ENCODE results near the gene TNF. TPM values are rescaled to one million over a fixed set of nuclear protein-coding genes. Genes with fewer than 3 reads are reported as not detected.
A peak's percentile ranks its signal among the peaks of the same experiment; 100 is the strongest.

Gene TNF
- total RNA-seq, 1 donor from 2014 or later = 14.2 TPM

DNA sequence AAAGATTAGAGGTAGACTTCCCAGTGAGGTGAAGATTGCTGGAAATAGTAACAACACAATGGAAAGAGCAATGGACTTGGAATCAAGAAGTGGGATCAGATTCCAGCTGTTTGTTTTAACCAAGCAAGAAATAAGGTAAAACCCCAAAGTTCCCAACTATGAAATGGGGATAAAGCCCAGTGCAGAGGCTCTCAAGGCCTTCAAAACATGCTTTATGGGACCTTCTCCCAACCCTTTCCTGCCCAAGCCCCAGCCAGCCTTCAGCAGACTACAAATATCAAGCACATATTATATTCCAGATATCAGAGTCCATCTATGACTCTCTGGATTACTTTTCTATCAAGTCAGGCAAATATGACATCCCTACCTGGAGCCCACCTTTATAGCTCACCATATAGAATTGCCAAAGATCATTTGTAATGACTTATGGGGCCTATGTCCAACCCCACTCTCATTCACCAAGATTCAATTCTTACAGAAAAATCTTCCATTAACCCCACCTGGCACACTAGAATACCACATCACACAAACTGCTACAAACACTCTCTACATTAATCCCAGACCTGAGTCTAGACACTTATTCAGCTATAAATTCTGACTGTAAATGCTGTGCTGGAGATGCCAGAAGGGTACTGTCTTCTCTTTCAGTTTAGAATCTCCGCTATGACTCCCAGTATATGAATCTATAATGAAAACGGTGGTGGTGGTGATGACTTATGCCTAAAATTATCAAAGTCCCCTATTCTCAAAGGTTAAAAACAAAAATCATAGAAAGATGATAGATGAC, 39.6 kb upstream of the TNF start:
- DNase-seq (ENCODE audit: low read depth) = no peak
- TF ChIP-seq, protein P1, sequence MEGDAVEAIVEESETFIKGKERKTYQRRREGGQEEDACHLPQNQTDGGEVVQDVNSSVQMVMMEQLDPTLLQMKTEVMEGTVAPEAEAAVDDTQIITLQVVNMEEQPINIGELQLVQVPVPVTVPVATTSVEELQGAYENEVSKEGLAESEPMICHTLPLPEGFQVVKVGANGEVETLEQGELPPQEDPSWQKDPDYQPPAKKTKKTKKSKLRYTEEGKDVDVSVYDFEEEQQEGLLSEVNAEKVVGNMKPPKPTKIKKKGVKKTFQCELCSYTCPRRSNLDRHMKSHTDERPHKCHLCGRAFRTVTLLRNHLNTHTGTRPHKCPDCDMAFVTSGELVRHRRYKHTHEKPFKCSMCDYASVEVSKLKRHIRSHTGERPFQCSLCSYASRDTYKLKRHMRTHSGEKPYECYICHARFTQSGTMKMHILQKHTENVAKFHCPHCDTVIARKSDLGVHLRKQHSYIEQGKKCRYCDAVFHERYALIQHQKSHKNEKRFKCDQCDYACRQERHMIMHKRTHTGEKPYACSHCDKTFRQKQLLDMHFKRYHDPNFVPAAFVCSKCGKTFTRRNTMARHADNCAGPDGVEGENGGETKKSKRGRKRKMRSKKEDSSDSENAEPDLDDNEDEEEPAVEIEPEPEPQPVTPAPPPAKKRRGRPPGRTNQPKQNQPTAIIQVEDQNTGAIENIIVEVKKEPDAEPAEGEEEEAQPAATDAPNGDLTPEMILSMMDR (conservative IDR thresholded peaks at IDR 0.05; ENCODE audit: low read depth, low read length) = no peak

DNA sequence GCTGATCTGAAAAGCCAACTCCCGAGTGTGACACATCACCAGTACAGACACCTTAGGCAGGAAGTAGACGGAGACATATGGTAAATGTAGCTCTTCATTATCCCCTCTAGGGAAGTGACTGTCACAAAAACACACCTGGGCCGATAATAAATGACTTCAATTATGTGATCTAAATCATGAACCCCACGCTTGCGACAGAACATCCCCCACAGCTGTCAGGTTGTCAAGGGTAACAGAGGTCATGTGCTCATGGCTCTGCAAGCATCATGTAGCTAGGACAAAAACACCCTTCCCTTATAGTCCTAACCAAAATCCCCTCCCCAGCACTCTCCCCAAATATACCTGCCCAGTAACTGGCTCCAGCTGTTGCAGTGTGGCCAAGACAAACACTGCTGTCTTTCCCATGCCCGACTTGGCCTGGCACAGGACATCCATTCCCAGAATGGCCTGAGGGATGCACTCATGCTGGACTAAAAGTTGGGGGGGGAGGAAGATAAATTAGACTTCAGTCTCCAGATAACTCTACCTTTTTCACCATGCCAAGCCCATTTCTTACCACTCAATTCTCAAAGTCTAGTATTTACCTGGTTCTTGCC, 36.5 kb upstream of the TNF start:
- TF ChIP-seq, protein P1 (conservative IDR thresholded peaks at IDR 0.05; ENCODE audit: low read depth, low read length) = no peak
- DNase-seq (ENCODE audit: low read depth) = no peak
- peak overlapping the region; percentile 84 for H3K4me3 ChIP-seq (ENCODE audit: low read depth, low read length)

More for the DNA sequence above, 39.6 kb upstream of the TNF start:
- H3K4me3 ChIP-seq (ENCODE audit: low read depth, low read length) = no peak overlapping the region

DNA sequence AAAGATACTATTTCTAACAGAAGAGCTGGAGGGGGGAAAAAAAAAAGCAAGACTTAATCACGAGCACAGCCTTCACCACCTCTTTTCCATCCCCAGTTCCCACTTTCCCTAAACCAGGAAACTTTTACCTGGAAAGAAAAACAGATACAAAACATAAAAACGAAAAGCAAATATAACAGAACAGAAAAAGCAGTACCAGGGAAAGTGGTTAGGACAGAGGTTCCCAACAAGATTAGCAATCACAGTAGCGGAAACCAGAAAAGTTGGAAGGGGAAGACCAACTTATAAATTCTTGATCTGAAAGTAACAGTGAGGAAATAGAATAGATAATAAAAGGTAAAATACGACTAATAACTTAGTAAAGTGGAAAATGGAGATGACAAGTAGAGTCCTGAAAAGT, 34.7 kb upstream of the TNF start:
- TF ChIP-seq, protein P1 (conservative IDR thresholded peaks at IDR 0.05; ENCODE audit: low read depth, low read length) = no peak
- peak overlapping the region; percentile 84 for H3K4me3 ChIP-seq (ENCODE audit: low read depth, low read length)
- no peak for DNase-seq (ENCODE audit: low read depth)

DNA sequence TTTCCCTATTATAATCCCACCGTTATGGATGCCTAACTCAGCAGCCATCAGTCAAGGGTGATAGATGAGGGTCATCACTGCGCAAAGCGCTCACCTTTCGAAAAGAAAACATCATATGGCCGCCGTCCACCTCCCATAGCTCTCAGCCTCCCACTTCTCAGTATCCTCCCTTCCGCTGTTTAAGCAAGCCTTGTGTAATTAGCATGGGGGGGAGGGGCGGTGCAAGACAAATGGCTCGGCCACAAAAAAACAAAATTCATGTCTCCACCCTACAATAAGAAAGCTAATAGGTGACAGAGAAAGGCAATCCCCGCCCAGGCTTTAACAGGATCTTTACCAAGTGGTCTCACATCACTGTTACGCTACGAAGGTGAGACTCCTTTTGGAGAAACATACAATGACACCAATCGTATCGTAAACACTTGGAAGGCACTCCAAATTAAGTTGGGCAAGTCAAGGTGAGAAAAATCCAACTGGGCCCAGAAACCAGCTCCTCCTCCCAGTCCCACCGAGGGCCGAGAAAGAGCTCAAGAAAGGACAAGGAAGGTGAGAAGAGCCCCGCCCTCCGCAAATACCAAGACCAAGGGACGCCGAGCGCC, 34.2 kb upstream of the TNF start:
- H3K4me3 ChIP-seq (ENCODE audit: low read depth, low read length) = peak overlapping the region; percentile 84
- no peak for DNase-seq (ENCODE audit: low read depth)
- TF ChIP-seq, protein P1 (conservative IDR thresholded peaks at IDR 0.05; ENCODE audit: low read depth, low read length) = no peak

DNA sequence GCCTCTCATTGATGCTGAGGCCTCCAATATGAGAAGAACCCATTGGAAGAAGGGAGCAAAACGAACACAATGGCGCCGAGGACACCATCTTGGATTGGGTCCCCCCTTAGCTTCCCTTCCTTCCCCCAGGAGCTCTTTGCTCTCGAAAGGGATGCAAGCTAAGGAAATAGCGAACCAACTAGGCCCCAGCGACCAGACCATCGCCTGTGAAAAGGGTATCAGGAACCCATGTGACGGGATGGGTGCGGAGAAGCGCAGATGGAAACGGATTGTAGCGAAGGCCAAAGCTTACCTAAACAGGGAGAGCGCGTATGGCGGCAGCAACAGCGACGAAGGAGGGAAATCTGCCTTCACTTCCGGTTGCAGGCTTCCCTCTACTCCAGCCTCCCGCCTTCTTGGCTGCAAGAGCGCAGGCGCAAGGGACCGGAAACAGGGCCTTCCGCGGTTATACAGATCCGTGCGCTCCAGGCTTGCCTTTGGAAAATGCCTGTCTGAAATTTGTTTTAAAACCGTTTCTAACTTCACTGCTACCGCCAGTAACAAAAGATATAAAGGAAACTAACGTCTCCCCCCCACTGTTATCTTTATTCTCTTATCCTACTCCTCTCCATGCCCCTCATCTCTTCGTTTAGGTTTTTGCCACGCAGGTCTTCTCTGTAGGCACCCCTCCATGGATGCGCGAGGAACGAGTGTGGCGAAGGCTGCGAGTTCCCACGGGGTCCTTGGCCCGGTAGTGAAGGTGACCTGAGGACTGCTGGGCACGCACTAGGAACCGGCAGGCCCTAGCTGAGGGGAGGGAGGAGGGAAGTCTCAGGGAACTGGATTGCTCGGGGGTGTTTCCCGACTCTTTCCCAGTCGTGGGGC, 33.5 kb upstream of the TNF start, which contains the start of gene DDX39B:
TSS of gene DDX39B (minus strand) at position 346 of the 864 bp plus-strand sequence. CDS start 1,471 bp downstream, outside the sequence.
- TF ChIP-seq, protein P1 (conservative IDR thresholded peaks at IDR 0.05; ENCODE audit: low read depth, low read length) = no peak
- H3K4me3 ChIP-seq (ENCODE audit: low read depth, low read length) = peak within 1 kb of the TSS; percentile 84
- DNase-seq (ENCODE audit: low read depth) = peak; percentile 83

DNA sequence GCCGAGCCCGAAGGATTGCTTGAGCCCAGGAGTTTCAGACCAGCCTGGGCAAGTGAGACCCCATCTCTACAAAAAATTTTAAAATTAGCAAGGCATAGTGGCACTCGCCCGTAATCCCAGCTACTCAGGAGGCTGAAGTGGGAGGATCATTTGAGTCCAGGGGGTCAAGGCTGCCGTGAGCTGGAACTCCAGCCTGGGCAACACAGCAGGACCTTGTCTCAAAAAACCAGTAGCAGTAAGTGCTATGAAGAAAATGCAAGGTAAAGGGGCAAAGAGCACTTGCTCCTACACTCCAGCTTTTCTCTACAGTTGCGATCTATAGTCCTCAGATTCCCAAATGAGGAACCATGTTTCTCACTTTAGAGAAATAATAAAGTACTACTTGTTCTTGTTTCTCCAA, 31.7 kb upstream of the TNF start:
- TF ChIP-seq, protein P1 (conservative IDR thresholded peaks at IDR 0.05; ENCODE audit: low read depth, low read length) = no peak
- DNase-seq (ENCODE audit: low read depth) = no peak
- no peak overlapping the region for H3K4me3 ChIP-seq (ENCODE audit: low read depth, low read length)
